Fibroblast of skin of right quadriceps (primary cell): ENCODE measurements around the gene UBA7.
"Not testable (repeated sequence)": the region's sequence is repeated elsewhere in the genome, so short reads cannot be mapped to it uniquely, and the experiment has no call there.

ENCODE experiments used
- DNase-seq: peaks from one replicate; pipeline ENCODE4 v3.0.0-alpha.2; 2013

The UBA7 gene

GRCh38 chr3:49813497-49814174 is at the start of gene UBA7:
UBA7 (minus strand) TSS chr3:49813953; CDS start chr3:49813787, 166 bp downstream.
- peak; percentile 83 for DNase-seq

- DNase-seq, result no peak
Measured at GRCh38 chr3:49859576-49860305, 46.0 kb upstream of the UBA7 start.

- DNase-seq, result peak; percentile 92
Measured at GRCh38 chr3:49856181-49857005, 42.6 kb upstream of the UBA7 start, which contains the start of gene TRAIP. TRAIP (minus strand) TSS chr3:49856564; CDS start chr3:49856453, 111 bp downstream.

GRCh38 chr3:49855662-49856061 is 41.9 kb upstream of the UBA7 start:
- no peak for DNase-seq

GRCh38 chr3:49845694-49846093 is 31.9 kb upstream of the UBA7 start:
- no peak for DNase-seq

GRCh38 chr3:49844464-49845183 is 30.9 kb upstream of the UBA7 start:
- no peak for DNase-seq

- DNase-seq, result no peak
Measured at GRCh38 chr3:49842843-49843517, 29.2 kb upstream of the UBA7 start.

GRCh38 chr3:49841806-49842205 is 28.1 kb upstream of the UBA7 start:
- DNase-seq, result no peak

GRCh38 chr3:49841126-49841696 is 27.5 kb upstream of the UBA7 start:
- DNase-seq, result peak; percentile 10

GRCh38 chr3:49840388-49840787 is 26.6 kb upstream of the UBA7 start:
- DNase-seq, result peak; percentile 13

- peak; percentile 73 for DNase-seq
Measured at GRCh38 chr3:49839193-49839809, 25.5 kb upstream of the UBA7 start.

GRCh38 chr3:49831341-49831740 is 17.6 kb upstream of the UBA7 start:
- DNase-seq, result no peak

GRCh38 chr3:49826016-49826415 is 12.3 kb upstream of the UBA7 start:
- DNase-seq, result no peak

- not testable (repeated sequence) for DNase-seq
Measured at GRCh38 chr3:49823131-49823530, 9.4 kb upstream of the UBA7 start.

GRCh38 chr3:49812916-49813496 is 747 bp downstream of the UBA7 start:
- no peak for DNase-seq

GRCh38 chr3:49807431-49808114 is 6.2 kb downstream of the UBA7 start:
- DNase-seq, result peak; percentile 34

GRCh38 chr3:49806850-49807249 is 6.9 kb downstream of the UBA7 start:
- DNase-seq, result no peak

GRCh38 chr3:49805897-49806701 is 7.7 kb downstream of the UBA7 start:
- peak; percentile 89 for DNase-seq

GRCh38 chr3:49805367-49805782 is 8.4 kb downstream of the UBA7 start:
- DNase-seq, result peak; percentile 98
